ENCODE measurements around the gene MAGI2.
A peak's percentile ranks its signal among the peaks of the same experiment; 100 is the strongest.
"Not testable (repeated sequence)": the region's sequence is repeated elsewhere in the genome, so short reads cannot be mapped to it uniquely, and the experiment has no call there.

MAGI2 gene

DNA sequence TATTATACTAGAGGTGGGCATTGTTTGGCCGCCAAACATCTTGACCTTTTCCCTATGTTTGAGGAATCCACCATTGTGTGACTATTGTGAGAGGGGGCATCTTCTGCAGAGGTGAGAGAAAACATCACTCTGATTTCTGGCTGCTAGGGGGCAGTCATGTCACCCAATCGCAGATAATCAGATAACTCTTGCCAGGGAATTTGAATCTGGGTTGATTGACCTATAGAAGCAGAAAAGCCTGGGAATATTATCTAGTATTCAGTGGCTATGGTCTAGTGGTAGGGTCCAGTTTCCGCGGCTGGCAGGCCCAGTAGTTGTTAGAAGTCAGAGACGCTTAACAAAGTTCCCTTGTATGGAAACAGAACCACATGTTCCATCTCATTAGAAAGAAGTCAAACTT is 846.4 kb downstream of the MAGI2 start:
- Histone ChIP-seq H3K27me3 (ENCODE audit: control insufficient read depth, insufficient read depth, low read length) (no peaks in the 10 kb centered on the region), H3K4me3 (ENCODE audit: low read length) (no peak overlapping the region), H3K9me3 (ENCODE audit: control insufficient read depth, low read depth, low read length) (no peaks in the 10 kb centered on the region), H3K27ac (ENCODE audit: low read length) (no peak overlapping the region), H3K4me1 (ENCODE audit: control insufficient read depth, low read depth, low read length) (no peaks in the 10 kb centered on the region), H3K36me3 (ENCODE audit: control insufficient read depth, low read depth, low read length) (no peaks in the 10 kb centered on the region), H3K9ac (ENCODE audit: low read length) (no peak overlapping the region)

DNA sequence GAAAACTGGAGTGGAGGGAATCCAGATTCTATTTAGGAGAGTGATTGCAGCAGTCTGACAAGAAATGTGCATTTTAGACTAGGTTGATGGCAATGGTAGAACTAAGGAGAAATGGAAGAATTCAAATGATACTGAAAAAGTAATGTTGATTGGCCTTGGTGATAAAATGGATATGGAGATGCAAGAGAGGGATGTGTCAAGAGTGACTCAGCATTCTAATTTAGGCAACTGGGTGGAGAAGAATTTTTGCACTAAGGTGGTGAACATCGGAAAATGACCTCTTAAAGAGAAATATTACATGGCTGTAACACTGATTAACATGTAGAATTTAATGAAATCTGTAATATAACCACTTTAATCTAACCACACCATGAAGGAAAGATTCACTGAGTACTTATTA is 848.3 kb downstream of the MAGI2 start:
- Histone ChIP-seq H3K27me3 (ENCODE audit: control insufficient read depth, insufficient read depth, low read length) (no peaks in the 10 kb centered on the region), H3K4me3 (ENCODE audit: low read length) (no peak overlapping the region), H3K9ac (ENCODE audit: low read length) (no peak overlapping the region), H3K36me3 (ENCODE audit: control insufficient read depth, low read depth, low read length) (no peaks in the 10 kb centered on the region), H3K4me1 (ENCODE audit: control insufficient read depth, low read depth, low read length) (no peaks in the 10 kb centered on the region), H3K9me3 (ENCODE audit: control insufficient read depth, low read depth, low read length) (no peaks in the 10 kb centered on the region), H3K27ac (ENCODE audit: low read length) (no peak overlapping the region)

GRCh38 chr7:78601728-78602127 is 851.7 kb downstream of the MAGI2 start:
- Histone ChIP-seq H3K36me3 (ENCODE audit: control insufficient read depth, low read depth, low read length) (no peaks in the 10 kb centered on the region), H3K4me3 (ENCODE audit: low read length) (no peak overlapping the region), H3K27me3 (ENCODE audit: control insufficient read depth, insufficient read depth, low read length) (no peaks in the 10 kb centered on the region), H3K27ac (ENCODE audit: low read length) (no peak overlapping the region), H3K9ac (ENCODE audit: low read length) (no peak overlapping the region), H3K4me1 (ENCODE audit: control insufficient read depth, low read depth, low read length) (no peaks in the 10 kb centered on the region), H3K9me3 (ENCODE audit: control insufficient read depth, low read depth, low read length) (no peaks in the 10 kb centered on the region)

- peaks cover 3% of the 10 kb centered on the region for H3K4me1 ChIP-seq (ENCODE audit: control insufficient read depth, low read depth, low read length)
- H3K27ac ChIP-seq (ENCODE audit: low read length), result no peak overlapping the region
- no peaks in the 10 kb centered on the region for H3K27me3 ChIP-seq (ENCODE audit: control insufficient read depth, insufficient read depth, low read length)
- H3K4me3 ChIP-seq (ENCODE audit: low read length), result no peak overlapping the region
- H3K36me3 ChIP-seq (ENCODE audit: control insufficient read depth, low read depth, low read length), result no peaks in the 10 kb centered on the region
- H3K9me3 ChIP-seq (ENCODE audit: control insufficient read depth, low read depth, low read length), result no peaks in the 10 kb centered on the region
- H3K9ac ChIP-seq (ENCODE audit: low read length), result no peak overlapping the region
Measured at GRCh38 chr7:78594156-78594555, 859.3 kb downstream of the MAGI2 start.

- no peak overlapping the region for H3K4me3 ChIP-seq (ENCODE audit: low read length)
- H3K9me3 ChIP-seq (ENCODE audit: control insufficient read depth, low read depth, low read length), result no peaks in the 10 kb centered on the region
- no peak overlapping the region for H3K9ac ChIP-seq (ENCODE audit: low read length)
- no peaks in the 10 kb centered on the region for H3K27me3 ChIP-seq (ENCODE audit: control insufficient read depth, insufficient read depth, low read length)
- no peak overlapping the region for H3K27ac ChIP-seq (ENCODE audit: low read length)
- peaks cover 9% of the 10 kb centered on the region for H3K4me1 ChIP-seq (ENCODE audit: control insufficient read depth, low read depth, low read length)
- H3K36me3 ChIP-seq (ENCODE audit: control insufficient read depth, low read depth, low read length), result no peaks in the 10 kb centered on the region
Measured at GRCh38 chr7:78588393-78588792, 865.1 kb downstream of the MAGI2 start.

DNA sequence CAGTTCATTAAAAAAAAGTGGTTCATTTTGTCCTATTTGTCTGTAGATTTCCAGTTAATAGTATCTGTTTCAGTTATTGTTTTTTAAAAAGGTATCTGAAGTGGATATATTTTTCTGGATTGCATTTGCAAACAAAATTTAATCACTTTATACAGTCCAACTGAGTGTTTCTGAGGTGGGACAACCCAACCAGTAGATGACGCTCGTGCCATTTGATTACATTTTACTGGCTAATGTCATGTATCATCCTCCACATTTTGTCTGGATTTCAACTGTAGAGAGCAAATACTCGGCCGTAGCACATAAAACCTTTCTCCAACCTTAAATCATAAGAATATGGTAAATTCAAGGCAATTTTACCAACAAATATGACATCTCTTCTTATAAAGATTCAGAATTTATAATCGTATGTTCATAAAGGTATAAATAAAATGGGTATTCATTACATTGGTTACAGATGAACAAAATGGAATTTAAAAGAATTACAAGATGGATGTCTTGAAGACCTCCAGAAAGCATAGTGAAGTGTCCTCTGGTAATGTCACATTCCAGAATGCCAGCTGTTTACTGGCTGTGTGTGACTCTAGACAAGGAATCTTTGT is 865.9 kb downstream of the MAGI2 start:
- no peaks in the 10 kb centered on the region for H3K27me3 ChIP-seq (ENCODE audit: control insufficient read depth, insufficient read depth, low read length)
- no peak overlapping the region for H3K27ac ChIP-seq (ENCODE audit: low read length)
- no peaks in the 10 kb centered on the region for H3K36me3 ChIP-seq (ENCODE audit: control insufficient read depth, low read depth, low read length)
- peaks cover 9% of the 10 kb centered on the region for H3K4me1 ChIP-seq (ENCODE audit: control insufficient read depth, low read depth, low read length)
- H3K9ac ChIP-seq (ENCODE audit: low read length), result no peak overlapping the region
- no peak overlapping the region for H3K4me3 ChIP-seq (ENCODE audit: low read length)
- H3K9me3 ChIP-seq (ENCODE audit: control insufficient read depth, low read depth, low read length), result no peaks in the 10 kb centered on the region

DNA sequence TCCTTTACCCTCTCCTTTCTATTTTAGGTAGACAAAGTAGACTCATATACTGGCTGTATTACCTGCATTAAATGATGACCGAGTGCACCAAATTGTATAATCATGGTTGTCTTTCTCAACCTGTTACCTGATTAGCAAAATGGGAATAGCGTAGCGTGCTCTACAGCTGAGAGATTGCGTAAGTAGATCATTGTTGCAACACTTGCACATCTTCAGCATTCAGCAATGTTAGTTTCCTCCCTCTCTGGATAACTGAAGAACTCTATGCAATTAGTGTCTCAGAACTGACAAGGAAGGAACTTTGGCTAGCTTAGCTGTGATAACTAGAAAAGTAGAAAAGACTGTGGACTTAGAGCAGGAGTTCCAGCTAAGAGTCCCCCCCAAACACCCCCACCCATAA is 867.5 kb downstream of the MAGI2 start:
- H3K27me3 ChIP-seq (ENCODE audit: control insufficient read depth, insufficient read depth, low read length), result no peaks in the 10 kb centered on the region
- H3K9me3 ChIP-seq (ENCODE audit: control insufficient read depth, low read depth, low read length), result no peaks in the 10 kb centered on the region
- H3K9ac ChIP-seq (ENCODE audit: low read length), result no peak overlapping the region
- H3K27ac ChIP-seq (ENCODE audit: low read length), result no peak overlapping the region
- H3K4me1 ChIP-seq (ENCODE audit: control insufficient read depth, low read depth, low read length), result peaks cover 12% of the 10 kb centered on the region
- H3K36me3 ChIP-seq (ENCODE audit: control insufficient read depth, low read depth, low read length), result no peaks in the 10 kb centered on the region
- H3K4me3 ChIP-seq (ENCODE audit: low read length), result no peak overlapping the region

DNA sequence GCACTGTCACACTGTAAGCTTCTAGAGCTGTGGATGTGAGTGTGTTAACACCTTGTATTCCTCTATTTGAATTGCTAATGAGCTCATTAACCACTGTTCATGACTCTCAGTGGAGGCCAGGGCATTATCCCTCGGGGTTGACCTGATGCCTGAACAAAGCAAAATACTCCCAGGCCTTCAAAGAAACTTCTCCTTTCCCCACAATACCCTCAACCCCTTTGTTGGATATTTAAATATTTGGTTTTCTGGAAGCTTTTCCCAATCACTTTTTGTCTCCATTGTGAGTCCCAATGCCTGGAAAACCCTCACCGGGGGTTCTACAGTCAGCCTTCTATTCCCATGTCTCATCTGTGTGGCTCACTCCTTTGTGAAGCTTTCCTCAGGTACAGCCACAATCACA is 874.8 kb downstream of the MAGI2 start:
- Histone ChIP-seq H3K27me3 (ENCODE audit: control insufficient read depth, insufficient read depth, low read length) (no peaks in the 10 kb centered on the region), H3K9me3 (ENCODE audit: control insufficient read depth, low read depth, low read length) (no peaks in the 10 kb centered on the region), H3K27ac (ENCODE audit: low read length) (peak overlapping the region; percentile 74), H3K4me1 (ENCODE audit: control insufficient read depth, low read depth, low read length) (peaks cover 48% of the 10 kb centered on the region), H3K9ac (ENCODE audit: low read length) (no peak overlapping the region), H3K36me3 (ENCODE audit: control insufficient read depth, low read depth, low read length) (no peaks in the 10 kb centered on the region), H3K4me3 (ENCODE audit: low read length) (peak overlapping the region; percentile 33)

DNA sequence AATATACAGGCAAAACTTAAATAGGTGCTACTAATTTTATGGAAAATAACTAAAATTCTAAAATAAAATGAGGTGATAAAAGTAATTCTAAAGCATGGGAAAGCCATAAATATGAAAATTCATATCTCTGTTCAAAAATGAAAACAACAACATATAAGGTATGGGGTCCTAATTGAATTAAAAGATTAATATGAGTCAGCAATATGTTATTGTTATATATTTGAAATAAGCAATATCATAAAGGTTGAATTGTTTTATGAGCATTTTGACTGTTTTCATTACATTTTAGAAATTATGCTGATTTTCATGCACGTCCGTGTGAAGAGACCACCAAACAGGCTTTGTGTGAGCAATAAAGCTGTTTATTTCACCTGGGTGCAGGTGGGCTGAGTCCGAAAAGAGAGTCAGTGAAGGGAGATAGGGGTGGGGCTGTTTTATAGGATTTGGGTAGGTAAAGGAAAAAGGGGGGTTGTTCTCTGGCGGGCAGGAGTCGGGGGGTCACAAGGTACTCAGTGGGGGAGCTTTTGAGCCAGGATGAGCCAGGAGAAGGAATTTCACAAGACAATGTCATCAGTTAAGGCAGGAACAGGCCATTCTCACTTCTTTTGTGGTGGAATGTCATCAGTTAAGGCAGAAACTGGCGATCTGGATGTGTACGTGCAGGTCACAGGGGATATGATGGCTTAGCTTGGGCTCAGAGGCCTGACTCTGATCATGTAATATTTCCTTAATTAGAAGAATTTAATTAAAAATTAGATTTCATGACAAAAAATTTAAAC is 876.1 kb downstream of the MAGI2 start:
- not testable (repeated sequence) for H3K27ac ChIP-seq (ENCODE audit: low read length); H3K27me3 ChIP-seq (ENCODE audit: control insufficient read depth, insufficient read depth, low read length); H3K4me3 ChIP-seq (ENCODE audit: low read length); H3K36me3 ChIP-seq (ENCODE audit: control insufficient read depth, low read depth, low read length); H3K9me3 ChIP-seq (ENCODE audit: control insufficient read depth, low read depth, low read length)
- H3K4me1 ChIP-seq (ENCODE audit: control insufficient read depth, low read depth, low read length), result peaks cover 48% of the 10 kb centered on the region
- peak overlapping the region; percentile 21 for H3K9ac ChIP-seq (ENCODE audit: low read length)

DNA sequence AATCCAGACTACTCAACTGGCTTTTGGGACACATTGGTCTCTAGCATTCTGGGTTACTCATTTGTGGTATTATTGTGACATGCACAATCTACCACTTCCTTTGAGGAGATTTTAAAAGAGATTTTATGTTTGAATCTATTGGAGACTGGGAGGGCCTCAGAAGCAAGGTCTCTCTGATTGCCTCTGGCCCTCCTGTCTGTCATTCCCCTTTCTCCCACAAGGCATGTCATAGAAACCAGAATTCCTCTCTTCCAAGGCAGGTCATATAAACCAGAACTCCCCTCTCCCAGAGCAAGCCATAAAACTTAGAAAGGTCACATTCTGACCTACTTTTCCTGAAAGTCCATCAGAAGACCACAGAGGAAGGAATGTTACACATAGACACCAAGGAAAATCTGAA is 877.2 kb downstream of the MAGI2 start:
- Histone ChIP-seq H3K4me3 (ENCODE audit: low read length) (no peak overlapping the region), H3K4me1 (ENCODE audit: control insufficient read depth, low read depth, low read length) (peaks cover 51% of the 10 kb centered on the region), H3K27me3 (ENCODE audit: control insufficient read depth, insufficient read depth, low read length) (no peaks in the 10 kb centered on the region), H3K9me3 (ENCODE audit: control insufficient read depth, low read depth, low read length) (no peaks in the 10 kb centered on the region), H3K9ac (ENCODE audit: low read length) (no peak overlapping the region), H3K36me3 (ENCODE audit: control insufficient read depth, low read depth, low read length) (no peaks in the 10 kb centered on the region), H3K27ac (ENCODE audit: low read length) (peak overlapping the region; percentile 25)

DNA sequence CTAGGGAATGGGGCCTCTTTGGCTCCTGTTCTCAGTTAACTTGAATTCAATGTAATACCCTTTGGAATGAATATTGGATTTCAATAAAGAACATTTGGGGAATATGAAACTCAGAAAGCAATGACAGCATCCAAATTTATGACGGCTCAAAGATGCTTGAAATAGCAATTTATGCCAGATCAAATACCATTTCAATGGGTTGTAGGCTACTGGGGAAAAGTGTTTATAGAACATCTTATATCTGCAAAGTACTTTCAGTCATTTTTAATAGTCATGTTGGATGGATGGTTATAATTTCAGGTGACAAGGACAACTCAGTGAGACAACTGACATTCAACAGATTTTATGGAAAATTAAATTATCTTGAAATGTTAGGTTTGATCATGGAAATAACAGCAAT is 882.2 kb downstream of the MAGI2 start:
- no peaks in the 10 kb centered on the region for H3K9me3 ChIP-seq (ENCODE audit: control insufficient read depth, low read depth, low read length)
- H3K4me3 ChIP-seq (ENCODE audit: low read length), result no peak overlapping the region
- no peak overlapping the region for H3K27ac ChIP-seq (ENCODE audit: low read length)
- H3K9ac ChIP-seq (ENCODE audit: low read length), result no peak overlapping the region
- H3K4me1 ChIP-seq (ENCODE audit: control insufficient read depth, low read depth, low read length), result peaks cover 35% of the 10 kb centered on the region
- no peaks in the 10 kb centered on the region for H3K36me3 ChIP-seq (ENCODE audit: control insufficient read depth, low read depth, low read length)
- H3K27me3 ChIP-seq (ENCODE audit: control insufficient read depth, insufficient read depth, low read length), result no peaks in the 10 kb centered on the region

- Histone ChIP-seq H3K4me3 (ENCODE audit: low read length) (no peak overlapping the region), H3K9me3 (ENCODE audit: control insufficient read depth, low read depth, low read length) (no peaks in the 10 kb centered on the region), H3K36me3 (ENCODE audit: control insufficient read depth, low read depth, low read length) (no peaks in the 10 kb centered on the region), H3K27ac (ENCODE audit: low read length) (no peak overlapping the region), H3K27me3 (ENCODE audit: control insufficient read depth, insufficient read depth, low read length) (no peaks in the 10 kb centered on the region), H3K4me1 (ENCODE audit: control insufficient read depth, low read depth, low read length) (peaks cover 34% of the 10 kb centered on the region), H3K9ac (ENCODE audit: low read length) (no peak overlapping the region)
Measured at GRCh38 chr7:78568690-78569089, 884.8 kb downstream of the MAGI2 start.

All from iPS-18a (cell line).